Stimulated activated CD4-positive, alpha-beta T cell treated with anti-CD3 and anti-CD28 coated beads, Interleukin-1b, Interleukin-23, amount 100 ng/mL, for 4 hours (primary cell): ENCODE results near the gene HBEGF.

ENCODE experiments used
- DNase-seq, 2 donors: peaks; one replicate each; pipeline ENCODE4 v3.0.0-alpha.2; 2020; ENCODE audit warnings: low read depth in 2 of 2

HBEGF gene

DNA sequence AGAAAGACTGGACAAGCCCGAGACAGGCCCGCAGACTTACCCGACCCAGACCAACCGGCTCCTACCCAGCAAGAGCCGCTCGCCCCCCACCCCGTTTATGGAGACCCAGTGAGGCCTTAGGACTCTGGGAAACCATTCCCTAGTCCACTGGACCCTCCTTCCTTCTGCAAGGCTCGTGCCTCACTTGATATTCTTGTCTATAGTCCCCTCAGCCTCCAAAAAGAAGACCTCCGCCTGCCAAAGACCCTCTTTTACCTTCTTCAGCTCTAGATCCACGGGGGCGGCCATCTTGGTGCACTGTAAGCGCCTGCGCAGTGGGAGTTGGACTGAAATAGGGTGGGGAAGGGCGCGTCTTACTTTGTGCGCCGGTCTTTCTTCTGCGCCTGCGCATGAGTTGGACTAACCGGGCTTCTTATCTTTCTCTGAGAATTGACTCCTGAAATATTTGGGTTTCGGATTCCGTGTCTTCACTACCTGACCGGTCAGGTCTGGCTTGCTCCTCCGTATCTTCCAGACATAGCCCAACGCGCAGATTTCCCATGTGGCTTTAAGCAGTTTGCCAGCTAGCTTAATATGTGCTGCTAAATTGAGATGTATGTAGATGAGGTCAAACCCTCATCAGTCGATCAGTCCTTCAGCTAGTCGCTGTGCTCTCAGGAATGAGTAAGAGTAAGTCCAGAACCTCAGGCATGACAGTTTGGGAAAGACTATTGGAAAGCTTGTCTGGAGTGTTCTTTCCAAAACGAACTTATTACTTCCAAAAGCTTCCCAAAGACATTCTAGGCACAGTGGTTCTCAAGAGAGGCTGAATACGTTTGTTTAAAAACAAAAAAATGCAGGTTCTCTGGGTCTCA, 43.4 kb downstream of the HBEGF start, which contains the start of gene PFDN1:
PFDN1 (minus strand) TSS at position 316 of the 854 bp plus-strand sequence; CDS start at position 288, 28 bp downstream.
- peak; percentile 80 to 87 for DNase-seq

DNA sequence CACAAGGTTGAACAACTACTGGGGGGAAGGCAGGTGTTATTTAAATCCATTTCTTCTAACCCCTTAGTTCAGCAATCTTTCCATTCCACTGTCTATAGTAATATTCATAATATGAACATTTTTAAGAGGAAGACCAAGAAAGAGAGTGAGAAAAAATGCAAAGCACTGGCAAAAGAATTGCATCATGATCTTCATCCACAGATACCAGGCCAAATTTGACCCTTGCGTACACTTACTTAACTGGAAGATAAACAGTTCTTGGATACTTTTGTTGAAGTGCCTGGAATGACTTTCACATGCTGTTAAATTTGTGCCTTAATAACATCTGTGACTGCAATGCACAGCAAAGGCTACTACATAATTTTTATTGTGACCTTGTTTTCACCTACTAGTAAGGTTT, 45.3 kb downstream of the HBEGF start:
- no peak for DNase-seq

DNA sequence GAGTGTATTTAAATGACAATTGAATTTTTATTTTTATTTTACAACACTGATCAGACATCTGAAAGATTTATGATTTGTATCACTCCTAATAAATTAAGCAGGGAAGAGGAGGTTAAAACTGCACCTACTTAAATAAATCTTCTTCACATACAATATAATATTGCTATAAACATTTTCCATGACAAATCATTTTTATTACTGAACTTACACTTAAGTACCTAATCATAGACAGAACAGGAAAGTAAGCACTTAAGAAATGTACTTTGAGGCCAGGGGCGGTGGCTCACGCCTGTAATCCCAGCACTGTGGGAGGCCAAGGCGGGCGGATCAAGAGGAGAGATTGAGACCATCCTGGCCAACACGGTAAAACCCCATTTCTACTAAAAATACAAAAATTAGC, 47.3 kb downstream of the HBEGF start:
- no peak for DNase-seq

DNA sequence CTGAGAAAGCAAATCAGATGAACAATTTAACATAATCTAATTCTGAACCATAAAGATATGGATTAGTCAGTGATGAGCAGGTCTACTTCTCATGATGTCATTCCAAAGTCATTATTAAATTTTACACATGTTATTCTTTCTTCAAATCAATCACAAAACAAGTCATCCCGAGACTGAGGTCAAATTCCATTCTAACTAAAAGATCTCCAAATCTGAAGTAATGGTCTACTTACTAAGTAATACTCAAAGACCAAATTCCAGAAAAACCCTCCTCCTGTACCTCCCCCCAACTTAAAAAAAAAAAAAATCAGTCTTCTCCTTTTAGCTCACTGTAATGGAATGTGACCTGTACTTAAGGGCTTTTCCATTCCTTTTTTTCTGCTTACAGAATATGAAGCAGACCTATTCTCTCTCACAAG, 48.2 kb downstream of the HBEGF start:
- DNase-seq = no peak

DNA sequence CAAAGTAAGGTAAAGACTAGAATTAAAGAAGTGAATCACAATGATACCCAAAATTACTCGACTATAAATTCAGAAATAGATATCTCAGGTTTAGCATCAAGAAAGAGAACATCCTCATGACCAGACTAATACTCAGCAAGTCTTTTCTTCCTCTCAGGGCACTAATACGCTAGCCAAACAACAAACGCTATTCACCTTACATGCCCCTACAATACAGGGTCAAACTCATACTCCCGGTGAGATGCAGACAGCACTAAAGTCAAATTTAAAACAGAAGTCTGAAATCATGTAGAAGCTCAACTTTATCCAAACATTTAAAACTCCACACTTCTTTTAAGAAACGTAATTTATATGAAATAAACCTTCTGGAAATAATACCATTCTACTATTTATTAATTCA, 49.1 kb downstream of the HBEGF start:
- DNase-seq = no peak

DNA sequence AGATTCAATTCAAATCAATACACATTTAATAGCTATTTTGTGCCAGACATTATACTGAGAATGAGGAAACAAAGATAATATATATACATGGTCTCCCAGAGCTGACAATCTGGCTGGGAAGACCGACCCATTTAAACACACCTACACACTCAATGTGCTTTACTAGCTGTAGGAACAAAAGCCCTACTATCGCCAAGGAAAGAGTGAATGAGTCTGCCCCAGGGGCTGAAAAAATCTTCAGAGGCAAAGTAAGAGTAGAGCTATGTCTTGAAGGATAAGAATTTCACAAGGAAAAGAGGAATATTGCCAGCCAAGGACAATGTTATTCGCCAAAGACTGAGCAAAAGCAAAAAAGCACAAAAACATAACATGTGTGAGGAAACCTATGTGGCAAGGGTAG, 50.1 kb downstream of the HBEGF start:
- DNase-seq = no peak

DNA sequence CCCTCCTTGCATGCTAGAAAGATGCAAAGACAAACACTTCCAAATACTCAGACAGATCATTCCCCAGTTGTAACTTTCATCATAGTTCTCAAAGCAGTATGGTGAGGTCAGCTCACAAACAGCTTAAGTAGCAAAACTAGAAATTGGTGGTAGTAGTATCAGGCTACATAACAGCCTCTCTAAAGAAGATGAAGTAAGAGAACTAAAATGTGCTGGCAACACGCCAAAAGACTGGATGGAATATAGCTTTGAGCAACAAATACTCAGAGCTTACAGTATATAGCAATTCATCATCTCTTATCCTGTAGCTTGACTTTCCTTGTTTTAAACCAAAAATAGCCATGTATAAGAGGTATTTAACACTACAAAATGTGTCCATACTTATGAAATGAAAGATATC, 51.0 kb downstream of the HBEGF start:
- DNase-seq = peak in 1 of 2 donors; percentile 12

DNA sequence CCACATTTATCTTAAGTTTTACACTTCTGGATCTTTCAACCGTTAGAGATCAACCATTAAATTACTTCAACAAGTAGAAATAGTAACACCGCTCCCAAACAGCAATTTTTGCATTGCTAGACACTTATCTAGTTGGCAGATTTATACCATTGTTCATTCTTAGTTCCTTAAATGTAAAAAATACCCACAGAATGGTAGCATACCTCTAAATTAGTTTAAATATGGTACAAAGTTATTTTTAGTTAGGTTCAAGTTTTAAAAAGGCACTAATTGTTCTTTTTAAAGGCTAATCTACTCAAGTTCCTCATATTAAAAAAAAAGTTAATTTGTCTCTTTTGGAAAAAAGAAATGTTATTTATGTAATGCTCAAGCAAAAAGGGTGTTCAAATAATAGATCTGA, 51.6 kb downstream of the HBEGF start:
- DNase-seq = no peak

DNA sequence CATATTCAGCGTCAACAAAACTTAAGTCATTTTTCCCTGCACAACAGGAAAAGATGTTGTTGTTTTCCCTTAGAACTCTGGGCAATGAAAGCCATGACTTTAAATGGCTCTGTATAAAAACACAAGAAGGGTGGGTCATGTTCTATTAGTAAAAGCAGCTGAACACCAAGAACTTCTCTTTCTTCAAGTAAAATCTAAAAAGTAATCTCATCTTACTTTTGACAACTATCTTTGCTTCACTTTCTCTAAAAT, 52.6 kb downstream of the HBEGF start:
- no peak for DNase-seq

DNA sequence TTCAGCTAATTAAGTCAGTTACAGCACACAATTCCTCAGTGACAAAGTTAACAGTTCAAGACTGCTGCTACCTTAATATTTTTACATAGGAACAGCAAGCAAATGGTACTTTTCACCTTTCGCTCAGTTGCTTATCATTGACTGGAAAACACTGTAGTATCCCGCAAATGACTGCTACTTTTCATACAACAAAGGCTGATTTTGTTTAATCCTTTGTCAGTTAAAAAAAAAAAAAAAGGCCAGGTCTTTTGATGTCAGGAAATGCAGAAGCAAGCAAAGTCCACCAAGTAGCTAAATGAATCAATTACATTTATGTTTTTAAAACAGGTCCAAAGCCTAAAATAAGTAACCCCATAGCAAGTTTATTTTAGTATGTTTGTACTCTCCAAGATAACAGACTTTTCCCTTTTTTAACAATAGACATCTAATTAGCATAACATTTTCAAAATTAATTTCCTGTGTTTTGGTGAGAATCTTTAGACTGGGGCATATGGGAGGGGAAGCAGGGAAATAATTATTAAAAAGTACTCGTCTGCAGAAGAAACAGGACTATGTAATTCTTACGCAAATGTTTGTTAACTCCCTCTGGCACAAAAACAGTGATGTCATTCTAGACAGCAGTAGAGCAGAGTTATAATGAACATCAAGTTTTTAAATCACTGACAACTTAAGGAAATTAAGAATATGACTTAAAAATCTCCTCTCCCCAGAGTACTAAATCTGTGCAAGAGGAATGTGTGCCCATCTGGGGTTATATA, 53.1 kb downstream of the HBEGF start:
- DNase-seq = no peak

DNA sequence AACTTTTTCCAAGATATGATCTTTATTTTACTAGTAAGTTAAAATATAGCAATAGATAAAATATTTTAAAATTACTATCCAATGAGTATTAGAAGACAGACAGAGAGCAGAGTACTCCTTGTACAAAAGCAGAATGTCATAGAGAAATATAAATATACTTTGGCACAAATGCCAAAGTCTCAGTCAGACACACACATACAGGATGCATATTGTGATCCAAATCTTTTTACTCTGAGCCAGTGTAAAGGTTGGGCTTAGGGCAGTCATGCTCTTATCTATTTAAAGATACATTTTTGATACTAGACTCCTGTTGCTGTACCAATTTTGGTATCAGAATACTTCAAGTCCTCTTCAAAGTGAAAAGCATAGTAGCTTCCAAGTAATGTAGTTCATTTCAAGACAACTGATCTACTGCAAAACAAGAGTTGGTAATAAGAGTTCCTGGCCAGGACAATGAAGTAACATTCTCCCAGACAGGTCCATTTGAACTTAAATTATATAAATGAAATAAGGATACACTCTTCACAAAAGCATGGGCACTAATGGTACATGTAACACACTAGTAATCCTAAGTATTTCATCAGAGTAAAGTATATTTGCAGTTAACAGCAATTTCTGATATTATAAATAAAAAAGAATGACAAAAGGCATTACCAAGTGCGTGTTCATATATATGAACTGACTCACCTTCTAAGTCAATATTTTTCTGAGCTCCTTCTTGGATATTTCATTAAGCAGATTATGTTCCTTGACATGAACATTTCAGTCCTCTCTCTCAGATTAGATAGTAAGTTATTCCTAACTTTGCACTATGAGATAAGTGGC, 54.0 kb downstream of the HBEGF start:
- no peak for DNase-seq

DNA sequence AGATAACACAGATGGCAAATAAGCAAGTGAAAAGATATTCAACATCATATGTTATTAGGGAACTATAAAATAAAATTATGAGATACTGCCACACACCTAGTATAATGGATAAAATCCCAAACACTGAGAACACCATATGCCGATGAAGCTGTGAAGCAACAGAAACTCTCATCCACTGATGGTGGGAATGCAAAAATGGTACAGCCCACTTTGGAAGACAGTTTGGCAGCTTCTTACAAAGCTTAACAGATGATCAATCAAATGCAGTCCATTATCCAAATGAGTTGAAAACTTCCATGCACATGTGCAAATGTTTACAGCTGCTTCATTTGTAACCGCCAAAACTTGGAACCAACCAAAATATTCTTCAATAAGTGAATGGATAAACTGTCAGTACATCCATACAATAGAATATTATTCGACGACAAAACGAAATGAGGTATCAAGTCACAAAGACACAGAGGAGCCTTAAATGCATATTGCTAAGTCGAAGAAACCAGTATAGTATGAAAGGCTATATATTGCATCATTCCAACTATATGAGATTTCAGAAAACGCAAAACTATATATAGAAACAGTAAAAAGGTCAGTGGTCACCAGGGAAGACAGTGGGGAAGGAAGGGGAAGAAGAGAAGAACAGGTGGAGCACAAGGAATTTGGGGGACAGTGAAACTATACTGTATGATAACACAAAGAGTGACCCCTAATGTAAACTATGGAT, 58.4 kb downstream of the HBEGF start:
- DNase-seq = no peak

DNA sequence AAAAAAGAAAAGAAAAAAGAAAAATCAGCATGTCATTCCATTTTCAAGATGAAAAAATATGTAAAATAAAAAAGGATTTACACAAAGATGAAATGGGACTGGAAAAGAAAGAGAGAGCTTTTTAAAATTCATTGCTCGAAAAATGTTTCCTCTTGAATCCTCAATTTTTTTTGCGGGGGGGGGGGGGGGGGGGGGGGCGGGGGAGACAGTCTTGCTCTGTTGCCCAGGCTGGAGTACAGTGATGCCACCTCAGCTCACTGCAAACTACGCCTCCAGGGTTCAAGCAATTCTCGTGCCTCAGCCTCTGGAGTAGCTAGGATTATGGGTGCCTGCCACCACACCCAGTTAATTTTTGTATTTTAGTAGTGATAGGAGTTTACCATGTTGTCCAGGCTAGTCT, 60.0 kb downstream of the HBEGF start:
- no peak for DNase-seq

DNA sequence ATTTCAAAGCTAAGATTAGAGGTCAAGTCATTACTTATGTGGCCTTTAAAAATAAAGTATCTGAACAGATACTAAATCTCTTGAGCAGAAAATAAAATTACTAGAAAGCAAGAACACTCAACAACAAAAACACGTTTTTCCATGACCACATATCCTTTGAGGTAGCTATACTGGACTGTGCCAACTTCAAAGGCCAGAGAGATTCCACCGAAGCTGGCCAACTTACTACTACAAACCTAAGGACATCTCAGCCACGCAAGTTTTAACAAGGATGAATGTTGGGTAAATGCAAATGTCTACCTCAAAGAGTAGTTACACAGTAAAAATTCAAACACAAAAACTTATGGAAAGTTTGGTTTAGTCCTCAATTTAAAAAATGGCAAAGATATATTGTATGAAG, 62.4 kb downstream of the HBEGF start:
- no peak for DNase-seq
